ENCODE data around the gene SH3BP1. TPM values are rescaled to one million over a fixed set of nuclear protein-coding genes. Genes with fewer than 3 reads are reported as not detected.
A peak's percentile ranks its signal among the peaks of the same experiment; 100 is the strongest.
"Not testable (repeated sequence)": the region's sequence is repeated elsewhere in the genome, so short reads cannot be mapped to it uniquely, and the experiment has no call there.

SH3BP1 gene
- total RNA-seq, 1 donor from 2014 or later = 1.3 TPM

GRCh38 chr22:37633089-37633624 is 6.3 kb upstream of the SH3BP1 start:
- no peak for DNase-seq (ENCODE audit: low read depth in 2 of 2)

- peak in 1 of 2 donors; percentile 69 for DNase-seq (ENCODE audit: low read depth in 2 of 2)
These were observed 5.6 kb upstream of the SH3BP1 start for GRCh38 chr22:37633625-37634416.

- DNase-seq (ENCODE audit: low read depth in 2 of 2) = no peak
These were observed 5.0 kb upstream of the SH3BP1 start for GRCh38 chr22:37634417-37634924.

DNA sequence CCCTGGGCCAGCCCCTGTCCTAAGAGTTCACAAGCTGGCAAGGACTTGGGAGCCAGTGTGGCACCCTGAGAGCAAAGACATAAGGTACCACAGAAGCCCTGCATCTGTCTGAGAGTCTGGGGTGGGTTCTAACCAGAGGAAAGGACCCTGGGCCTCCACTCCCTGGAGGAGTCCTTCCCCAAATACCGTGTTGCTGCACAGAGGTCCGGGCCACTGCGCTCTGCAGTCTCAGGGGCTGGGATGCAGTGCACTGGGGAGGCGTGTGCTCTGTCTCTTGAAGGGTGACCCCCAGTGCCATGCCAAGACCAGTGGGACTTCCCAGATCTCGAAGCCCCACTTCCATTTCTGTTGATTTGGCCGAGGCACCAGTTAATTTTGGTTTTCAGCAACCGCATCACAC is 4.3 kb upstream of the SH3BP1 start:
- no peak for DNase-seq (ENCODE audit: low read depth in 2 of 2)

DNA sequence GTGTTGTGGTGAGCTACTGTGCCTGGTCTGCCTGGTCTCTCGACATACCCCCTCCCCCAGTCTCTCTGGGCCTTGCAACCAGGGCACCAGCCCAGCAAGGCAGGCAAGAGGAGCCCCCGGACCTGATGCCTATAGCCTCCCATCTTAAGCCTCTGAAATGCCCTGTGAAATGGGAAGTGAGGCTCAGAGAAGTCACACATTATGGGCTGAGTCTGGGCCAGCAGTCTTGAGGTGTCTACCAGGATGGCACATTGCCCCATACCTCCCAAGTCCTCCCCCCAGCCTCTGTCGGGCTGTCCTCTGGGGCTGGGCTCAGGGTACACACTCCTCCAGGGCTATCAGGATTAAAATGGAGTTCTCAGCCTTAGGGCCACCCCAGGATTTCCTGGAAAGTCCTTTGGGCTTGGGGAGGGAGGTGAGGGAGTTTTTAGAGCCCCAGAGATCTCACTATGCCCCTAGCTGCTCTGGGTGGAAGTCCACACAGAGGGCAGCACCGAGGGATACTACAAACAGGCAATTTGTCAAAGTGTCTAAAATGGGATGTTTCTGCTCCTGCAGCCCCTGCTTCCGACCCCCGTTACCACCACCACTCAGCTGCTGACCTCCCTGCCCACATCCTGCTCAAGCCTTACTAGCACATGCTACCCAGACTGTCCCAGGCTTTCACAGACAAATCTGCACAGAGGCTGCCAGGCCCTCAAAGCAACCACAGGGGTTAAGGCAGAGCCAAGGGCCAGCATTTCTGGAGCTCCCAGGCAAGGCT is 3.1 kb upstream of the SH3BP1 start:
- no peak for DNase-seq (ENCODE audit: low read depth in 2 of 2)

DNA sequence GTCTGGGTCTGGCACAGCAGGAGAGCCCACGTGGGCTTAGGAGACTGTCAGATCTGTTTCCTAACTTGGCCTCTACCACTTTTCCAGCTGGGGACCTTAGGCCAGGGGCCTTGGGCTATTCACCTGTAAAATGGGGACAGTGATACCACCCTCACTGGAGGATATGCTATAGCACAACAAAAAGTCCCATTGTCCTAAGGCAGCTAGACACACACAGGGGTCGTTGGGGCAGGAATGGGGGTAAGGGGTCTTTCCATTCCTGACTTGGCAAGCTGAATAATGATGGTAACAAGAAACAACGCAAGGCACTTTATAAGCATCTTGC is 2.6 kb upstream of the SH3BP1 start:
- DNase-seq (ENCODE audit: low read depth in 2 of 2) = no peak

GRCh38 chr22:37638391-37639069 is 939 bp upstream of the SH3BP1 start:
- DNase-seq (ENCODE audit: low read depth in 2 of 2) = no peak

GRCh38 chr22:37639771-37640590 is 512 bp downstream of the SH3BP1 start:
- no peak for DNase-seq (ENCODE audit: low read depth in 2 of 2)

DNA sequence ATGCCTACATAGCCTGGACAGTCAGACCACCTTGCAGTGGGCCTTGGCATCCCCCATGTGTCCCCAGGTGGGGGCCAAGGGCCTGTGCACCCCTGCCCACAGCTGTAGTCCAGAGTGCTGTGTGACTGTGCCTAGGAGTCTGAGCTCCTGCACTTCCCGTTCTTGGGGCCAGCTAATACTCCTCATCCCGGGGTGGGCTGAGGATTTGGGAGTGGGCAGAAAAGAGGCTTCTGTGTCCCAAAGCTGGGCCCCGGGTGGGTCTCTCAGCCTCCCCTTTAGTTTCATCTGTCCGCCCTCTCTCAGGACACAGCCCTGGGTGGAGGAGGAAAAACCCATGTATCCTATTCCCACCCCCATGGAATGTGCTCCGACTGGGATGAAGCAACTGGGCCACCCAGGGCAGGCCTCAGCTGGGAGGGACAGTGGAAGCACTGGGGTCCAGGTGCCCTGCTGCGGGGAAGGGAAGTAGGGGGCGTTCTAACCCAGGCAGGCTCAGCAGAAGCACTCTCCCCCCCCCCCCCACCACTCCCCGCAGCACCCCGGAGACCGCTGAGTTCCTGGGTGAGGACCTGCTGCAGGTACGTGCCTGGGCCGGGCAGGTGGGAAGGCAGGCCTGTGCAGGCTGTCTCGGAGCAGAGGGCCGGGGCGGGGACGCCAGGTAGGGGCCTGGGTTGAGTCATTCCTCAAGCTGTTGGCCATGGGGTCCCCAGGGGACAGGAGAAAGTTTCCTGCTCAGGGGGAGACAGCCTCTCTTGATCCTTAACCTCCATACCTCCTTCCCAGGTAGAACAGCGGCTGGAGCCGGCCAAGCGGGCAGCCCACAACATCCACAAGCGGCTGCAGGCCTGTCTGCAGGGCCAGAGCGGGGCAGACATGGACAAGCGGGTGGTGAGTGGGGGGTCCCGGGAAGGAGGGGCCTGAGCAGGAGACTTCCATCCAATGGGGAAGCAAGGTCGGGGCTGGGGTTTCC is 1.4 kb downstream of the SH3BP1 start:
- DNase-seq (ENCODE audit: low read depth in 2 of 2) = no peak

- DNase-seq (ENCODE audit: low read depth in 2 of 2) = no peak
These were observed 2.1 kb downstream of the SH3BP1 start for GRCh38 chr22:37641561-37641949.

GRCh38 chr22:37643225-37643847 is 3.9 kb downstream of the SH3BP1 start:
- DNase-seq (ENCODE audit: low read depth in 2 of 2) = peak in 1 of 2 donors; percentile 63

DNA sequence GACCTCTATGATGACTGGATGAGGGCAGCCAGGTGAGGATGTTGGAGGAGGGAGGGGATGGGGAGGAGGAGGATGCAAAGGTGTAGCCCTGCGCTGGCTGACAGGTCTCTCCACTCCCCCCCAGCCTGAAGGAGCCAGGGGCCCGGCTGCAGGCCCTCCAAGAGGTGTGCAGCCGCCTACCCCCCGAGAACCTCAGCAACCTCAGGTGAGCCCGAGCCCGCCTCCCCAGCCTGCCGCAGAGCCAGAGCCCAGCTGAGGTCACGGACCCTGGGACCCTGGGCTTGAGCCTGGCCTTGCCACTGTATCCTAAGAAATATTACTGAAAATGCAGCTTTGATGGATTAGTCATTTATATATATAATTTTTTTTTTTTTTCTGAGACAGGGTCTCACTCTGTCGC is 7.8 kb downstream of the SH3BP1 start:
- no peak for DNase-seq (ENCODE audit: low read depth in 2 of 2)

GRCh38 chr22:37647928-37648327 is 8.5 kb downstream of the SH3BP1 start:
- DNase-seq (ENCODE audit: low read depth in 2 of 2) = no peak

GRCh38 chr22:37650463-37651136 is 11.1 kb downstream of the SH3BP1 start:
- DNase-seq (ENCODE audit: low read depth in 2 of 2) = no peak

DNA sequence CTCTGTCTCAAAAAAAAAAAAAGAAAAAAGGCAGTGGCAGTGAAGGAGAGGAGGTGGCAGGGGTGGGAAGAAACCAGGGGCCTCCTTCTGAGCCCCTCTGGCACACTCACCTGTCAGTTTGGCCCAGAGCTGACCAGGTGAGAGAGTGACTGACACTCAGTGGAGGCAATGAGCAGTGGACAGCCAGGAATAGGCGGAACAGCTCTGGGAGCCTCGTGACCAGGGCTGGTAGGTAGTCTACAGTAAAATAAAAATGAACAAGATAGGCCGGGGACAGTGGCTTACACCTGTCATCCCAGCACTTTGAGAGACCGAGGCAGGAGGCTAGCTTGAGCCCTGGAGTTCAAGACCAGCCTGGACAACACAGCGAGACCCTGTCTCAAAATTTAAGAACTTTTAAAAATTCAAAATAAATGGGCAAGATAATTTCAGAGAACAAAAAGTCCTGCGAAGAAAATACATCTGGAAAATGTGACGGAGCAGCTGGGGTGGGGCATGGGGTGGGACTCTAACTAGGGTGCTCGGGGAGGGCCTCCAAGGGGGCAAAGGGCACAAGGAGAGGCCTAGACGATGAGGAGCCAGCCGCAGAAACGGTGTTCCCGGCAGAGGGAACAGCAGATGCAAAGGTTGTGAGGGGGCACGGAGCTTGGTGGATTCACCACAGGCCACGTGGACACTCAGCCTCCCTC is 15.2 kb downstream of the SH3BP1 start:
- no peak for DNase-seq (ENCODE audit: low read depth in 2 of 2)

DNA sequence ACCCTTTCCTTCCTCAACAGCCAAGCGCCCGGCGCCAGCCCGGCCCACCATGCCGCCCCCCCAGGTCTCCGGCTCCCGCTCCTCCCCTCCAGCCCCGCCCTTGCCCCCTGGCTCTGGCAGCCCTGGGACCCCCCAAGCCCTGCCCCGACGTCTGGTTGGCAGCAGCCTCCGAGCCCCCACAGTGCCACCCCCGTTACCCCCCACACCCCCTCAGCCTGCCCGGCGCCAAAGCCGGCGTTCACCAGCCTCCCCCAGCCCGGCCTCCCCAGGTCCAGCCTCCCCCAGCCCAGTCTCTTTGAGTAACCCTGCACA is 15.7 kb downstream of the SH3BP1 start:
- no peak for DNase-seq (ENCODE audit: low read depth in 2 of 2)

- not testable (repeated sequence) for DNase-seq (ENCODE audit: low read depth in 2 of 2)
These were observed 17.1 kb downstream of the SH3BP1 start for GRCh38 chr22:37656583-37656982.

- peak in 1 of 2 donors; percentile 28 for DNase-seq (ENCODE audit: low read depth in 2 of 2)
These were observed 18.2 kb downstream of the SH3BP1 start for GRCh38 chr22:37657590-37658132.

All from dermis microvascular lymphatic vessel endothelial cell (primary cell).